CD4-positive, alpha-beta T cell treated with Interferon gamma for 1 hour (primary cell): ENCODE measurements around the gene DTWD1.
"Not testable (repeated sequence)": the region's sequence is repeated elsewhere in the genome, so short reads cannot be mapped to it uniquely, and the experiment has no call there.

Source experiments
- DNase-seq: peaks from one replicate; pipeline ENCODE4 v3.0.0-alpha.2; 2020

Gene DTWD1

DNA sequence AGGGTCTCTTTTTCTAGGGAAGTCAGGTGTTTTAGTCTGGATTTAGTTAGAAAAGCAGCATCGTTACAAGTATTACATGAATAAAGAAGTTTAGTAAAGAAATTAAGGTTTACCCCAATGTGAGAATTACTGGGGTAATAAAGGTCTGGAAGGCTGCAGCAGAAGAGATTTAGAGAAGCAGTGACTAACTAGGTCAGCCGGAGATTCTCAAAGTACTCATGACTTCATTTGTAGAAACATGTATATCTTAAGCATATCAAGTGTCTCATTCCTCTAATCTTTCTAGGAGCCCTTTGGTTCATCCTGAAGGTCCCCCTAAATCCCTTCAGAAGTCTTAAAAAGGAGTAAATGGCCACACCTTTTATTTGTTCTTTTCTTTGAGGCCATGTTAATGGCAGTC lies 26.0 kb downstream of the DTWD1 start:
- DNase-seq = no peak

DNA sequence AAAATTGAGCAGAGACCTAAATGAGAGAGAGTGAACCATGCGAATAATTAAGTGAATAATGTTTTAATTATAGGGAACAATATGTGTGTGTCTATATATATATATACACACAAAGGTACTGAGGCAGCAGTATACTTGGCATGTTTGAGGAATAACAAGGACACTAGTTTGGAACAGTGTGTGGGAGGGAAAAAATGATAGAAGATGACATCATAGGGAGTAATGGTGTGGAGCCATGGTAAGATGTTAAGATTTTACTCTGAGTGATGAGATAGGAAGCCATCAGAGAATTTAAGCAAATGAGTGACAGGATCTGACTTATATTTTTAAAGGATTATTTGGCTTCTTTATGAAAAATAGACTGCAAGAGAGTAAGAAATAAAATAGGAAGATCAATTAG lies 29.1 kb downstream of the DTWD1 start:
- no peak for DNase-seq

DNA sequence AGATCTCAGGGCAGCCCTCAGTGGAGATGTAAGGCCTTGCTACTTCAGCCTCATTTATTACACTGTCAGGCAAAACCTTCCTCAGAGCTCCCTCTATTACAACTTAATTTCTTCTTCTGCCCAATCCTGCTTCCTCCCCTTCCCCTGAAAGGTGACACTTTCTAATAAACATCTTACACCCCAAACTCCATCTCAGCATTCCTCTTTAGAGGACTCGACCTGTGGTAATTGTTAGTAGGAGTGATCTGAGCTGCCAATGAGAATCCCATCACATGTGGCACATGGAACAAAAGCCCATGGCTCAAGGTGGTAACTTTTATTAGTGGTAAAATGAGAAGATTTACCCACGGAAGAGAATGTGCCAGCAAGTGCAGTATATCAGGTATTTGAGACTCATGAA lies 29.8 kb downstream of the DTWD1 start:
- DNase-seq = no peak

DNA sequence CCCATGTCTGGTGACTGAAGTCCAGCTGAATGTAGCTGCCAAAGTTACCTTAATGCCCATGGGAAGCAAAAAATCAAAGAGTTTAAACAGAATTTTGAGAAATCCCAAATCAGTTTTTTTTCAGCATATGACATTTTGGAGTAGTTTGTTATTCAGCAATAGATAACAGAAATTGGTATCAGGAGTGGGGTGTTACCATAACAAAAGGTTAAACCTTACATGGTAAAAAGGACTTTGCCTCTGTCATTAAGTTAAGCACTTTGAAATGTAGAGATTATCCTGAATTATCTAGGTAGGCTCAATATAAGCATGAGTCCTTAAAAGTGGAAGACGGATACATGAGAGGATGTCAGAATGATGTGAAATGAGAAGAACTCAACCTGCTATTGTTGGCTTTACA lies 32.1 kb downstream of the DTWD1 start:
- no peak for DNase-seq

DNA sequence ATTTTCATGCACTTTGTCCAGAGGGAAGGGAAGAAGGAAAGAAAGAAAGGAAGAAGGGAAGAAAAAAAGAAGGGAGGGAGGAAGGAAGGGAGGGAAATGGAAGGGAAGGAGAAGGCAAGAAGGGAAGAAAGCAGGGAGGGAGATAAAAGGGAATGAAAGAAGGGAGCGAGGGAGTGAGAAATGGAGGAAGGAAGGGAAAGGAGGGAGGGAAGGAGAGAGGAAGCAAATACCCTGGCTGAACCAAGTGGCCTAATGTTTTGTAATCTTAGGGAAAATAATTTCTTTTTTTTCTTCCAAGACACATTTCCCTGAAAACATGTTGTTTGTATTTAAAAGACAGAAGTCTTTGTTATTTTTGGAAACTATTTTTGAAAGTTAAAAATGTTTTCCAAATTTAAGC lies 35.9 kb downstream of the DTWD1 start:
- no peak for DNase-seq

DNA sequence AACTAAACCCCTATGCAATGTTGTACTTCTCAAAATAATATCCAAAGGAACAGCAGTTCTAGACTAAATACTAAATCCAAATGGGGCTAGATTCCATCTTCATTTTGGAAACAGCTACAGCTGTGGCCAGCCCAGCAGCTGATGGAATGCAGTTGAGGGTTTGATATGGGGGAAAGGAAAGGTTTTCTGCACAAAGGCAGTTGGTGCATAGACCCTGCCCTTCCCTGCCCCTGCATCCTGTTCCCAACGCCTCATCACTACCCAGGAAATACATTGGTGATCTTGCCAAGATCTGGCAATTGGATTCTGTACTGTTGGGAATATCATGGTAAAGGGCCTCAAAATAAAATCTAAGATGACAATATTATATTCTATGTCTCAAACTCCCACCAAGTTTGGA lies 43.9 kb downstream of the DTWD1 start:
- no peak for DNase-seq

DNA sequence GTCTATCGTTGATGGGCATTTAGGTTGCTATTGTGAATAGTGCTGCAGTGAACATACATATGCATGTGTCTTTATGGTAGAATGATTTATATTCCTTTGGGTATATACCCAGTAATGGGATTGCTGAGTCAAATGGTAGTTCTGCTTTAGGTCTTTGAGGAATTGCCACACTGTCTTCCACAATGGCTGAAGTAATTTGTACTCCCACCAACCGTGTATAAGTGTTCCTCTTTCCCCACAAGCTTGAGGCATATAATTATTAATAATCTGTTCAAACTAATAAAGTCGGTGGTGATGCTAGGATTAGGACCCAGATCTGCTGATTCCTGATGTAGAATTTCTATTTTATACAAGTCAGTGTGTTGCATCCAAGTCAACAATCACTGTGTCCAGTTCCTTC lies 45.6 kb downstream of the DTWD1 start:
- DNase-seq = not testable (repeated sequence)

DNA sequence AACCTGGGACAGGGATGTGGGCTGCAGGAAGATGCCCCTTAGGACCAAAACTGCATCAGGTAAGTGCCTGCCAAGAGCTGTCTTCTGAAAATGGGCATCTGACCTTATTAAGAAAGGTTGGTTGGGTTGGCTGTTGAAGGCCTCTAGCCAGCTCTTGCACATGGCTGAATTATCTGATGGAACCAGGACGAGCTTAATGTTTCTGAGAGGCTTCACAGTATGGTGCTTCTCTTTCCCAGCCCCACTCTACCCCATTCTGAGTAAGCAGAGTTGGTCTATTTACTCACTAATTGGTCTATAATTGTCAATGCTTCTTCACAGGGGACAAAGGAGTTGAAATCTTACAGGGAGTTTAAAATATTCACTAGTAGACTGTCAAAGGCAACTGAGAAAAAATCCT lies 48.4 kb downstream of the DTWD1 start:
- DNase-seq = no peak

DNA sequence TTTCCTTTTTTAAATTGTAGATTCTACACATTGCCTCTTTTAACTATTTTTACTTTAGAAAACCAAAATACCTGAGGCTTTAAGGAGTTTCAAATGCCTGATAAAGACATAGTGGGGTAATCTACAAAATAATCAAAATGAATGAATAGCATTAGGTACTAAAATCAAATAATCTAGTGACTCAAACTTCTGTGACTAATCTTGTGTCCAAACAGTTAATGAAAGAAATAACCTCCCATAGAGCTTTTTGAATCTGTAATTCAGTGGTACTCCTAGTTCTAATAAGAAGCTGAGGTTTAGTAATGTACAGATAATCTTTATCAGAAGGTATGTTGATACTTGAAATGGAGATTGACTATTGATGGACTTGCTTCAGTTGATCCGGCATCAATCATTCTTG lies 53.0 kb downstream of the DTWD1 start:
- DNase-seq = no peak

DNA sequence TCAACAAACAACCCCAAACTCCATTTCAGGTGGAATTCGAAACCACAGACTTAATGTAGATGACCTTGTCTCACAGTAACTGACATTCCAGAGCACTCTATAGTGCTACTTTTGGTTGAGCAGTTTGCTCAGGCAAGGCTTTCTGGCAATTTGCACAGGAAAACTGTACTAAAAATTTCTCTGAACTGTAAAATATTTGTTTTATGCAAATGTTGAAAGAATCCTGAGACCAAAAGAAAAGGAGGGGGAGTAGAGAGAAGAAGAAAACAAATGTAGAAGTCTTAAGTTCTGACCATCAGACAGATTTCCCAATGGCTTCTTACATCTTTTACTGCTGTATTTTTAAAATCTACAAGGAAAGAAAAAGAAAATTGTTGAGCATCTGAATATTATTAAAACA lies 53.5 kb downstream of the DTWD1 start:
- no peak for DNase-seq

DNA sequence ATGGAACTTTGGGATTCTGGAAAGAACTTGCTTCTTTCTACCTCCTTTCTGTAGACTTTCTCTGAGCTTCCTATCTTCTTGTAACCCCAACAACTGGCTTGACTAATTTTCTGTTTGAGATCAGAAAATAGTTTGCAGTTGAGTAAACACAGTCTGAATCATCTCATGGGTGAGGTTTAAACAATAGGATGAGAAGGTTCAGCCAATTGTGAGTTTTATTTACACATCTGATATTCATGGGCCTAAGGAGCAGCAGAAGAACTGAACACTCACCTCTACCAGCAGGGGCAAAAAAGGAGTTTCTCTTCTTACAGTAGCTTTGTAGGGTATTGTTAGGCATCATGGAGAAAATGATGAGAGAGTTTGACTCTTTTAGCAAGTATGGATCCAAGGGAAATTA lies 54.2 kb downstream of the DTWD1 start:
- DNase-seq = no peak

DNA sequence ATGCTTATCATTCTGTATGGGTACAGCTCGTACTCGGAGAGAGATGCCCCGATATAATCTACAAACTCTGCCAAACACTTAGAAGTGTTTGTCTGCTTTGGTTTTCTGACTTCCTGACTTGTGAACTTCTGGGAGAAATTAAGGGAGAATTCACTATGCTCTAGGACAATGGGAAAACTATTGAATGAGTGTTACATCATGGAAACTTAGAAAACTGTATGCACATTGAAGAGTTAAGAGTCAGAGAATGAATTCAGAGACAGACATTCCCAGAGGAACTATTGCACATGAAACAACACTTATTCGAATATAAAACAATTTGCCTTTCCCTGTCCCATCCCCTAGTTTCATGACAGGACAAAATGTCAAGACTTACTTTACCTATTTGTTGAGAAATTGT lies 57.8 kb downstream of the DTWD1 start:
- no peak for DNase-seq

DNA sequence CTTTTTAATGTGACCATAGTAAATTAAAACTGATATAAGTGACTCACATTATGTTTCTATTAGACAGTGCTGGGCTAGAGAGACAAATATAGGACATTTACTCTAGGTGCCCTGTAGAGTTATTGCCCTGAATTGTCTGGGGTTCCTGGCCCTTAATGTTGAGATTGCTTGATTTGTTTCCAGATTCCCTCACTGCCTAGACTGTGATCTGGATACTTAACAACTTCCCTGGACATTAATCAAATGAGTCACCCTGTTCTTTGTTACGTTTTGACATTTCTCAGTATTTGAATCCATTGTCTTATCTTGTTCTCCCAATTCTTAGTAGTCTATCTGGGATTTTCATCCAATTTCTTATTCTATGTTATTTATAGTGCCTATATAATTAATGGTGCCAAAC lies 65.8 kb downstream of the DTWD1 start:
- no peak for DNase-seq

DNA sequence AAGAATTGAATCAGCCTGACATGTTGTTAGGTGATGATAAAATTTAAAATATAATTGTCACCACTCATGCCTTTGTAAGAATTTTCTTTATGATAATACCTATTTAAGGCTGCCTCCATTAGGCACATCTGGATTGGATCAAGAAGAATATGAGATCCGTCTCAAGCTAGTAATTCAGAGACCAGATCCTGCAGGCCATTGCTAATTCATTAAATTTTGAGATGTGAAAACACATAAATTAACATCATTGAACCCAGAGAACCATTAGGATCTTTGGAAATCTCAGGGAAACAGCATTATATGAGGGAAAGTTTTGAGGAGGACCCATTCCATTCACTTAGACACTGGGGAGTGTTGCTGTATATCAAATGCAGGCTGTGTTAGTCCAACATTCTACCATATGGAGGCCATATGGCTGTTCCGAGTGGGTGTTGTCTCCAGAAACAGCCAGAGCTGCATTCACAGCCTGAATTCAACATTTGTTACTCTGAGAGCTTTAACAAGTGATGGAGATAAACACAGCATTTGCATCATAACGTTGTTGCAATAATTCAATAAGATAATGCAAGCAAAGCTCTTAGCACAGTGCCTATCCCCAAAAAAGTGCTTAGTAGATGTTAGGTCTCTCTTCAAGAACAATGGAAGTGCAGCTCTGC lies 67.4 kb downstream of the DTWD1 start:
- no peak for DNase-seq

DNA sequence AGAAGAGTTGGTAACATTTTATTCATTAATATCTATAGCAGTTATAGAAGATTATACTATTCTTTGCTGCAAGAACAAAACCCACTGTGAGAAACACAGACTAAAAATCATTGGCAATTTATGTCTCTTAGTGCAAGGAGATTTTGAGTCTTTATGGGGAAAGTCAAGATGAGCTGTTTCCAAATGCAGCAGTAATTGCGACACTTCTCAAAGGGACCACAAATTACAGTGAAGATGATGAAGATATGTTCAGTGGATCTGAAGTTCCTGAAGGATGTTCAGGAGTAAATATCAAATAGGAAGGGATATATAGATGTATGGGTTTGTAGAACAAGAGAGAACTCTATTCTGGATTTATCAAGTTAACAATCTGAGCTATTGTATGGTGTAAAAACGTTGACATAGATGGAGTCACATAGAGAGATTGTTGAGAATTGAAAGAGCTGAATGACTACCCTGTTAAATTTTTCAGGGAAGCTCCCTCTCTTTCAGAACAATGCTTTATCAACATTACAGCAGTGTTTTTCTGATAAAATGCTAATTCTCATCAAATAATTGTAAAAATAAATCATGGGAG lies 71.8 kb downstream of the DTWD1 start:
- DNase-seq = no peak

DNA sequence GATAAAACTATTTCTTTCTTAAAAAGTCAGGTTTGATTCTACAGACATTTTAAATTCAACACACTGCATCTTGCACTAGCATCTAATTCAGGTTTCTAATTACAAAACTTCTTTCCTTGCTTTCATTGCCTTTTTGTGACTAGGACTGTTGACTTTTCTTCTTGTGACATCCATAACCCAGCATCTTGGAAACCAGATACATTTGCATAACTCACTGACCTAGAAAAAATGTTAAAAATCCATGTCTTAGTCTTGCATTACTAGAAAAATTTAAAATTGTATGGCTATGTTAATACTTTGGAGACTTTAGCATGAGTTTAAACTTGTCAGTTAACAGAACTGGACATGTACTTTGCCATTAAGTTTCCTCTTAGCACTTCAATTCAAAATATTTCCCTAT lies 72.7 kb downstream of the DTWD1 start:
- no peak for DNase-seq

DNA sequence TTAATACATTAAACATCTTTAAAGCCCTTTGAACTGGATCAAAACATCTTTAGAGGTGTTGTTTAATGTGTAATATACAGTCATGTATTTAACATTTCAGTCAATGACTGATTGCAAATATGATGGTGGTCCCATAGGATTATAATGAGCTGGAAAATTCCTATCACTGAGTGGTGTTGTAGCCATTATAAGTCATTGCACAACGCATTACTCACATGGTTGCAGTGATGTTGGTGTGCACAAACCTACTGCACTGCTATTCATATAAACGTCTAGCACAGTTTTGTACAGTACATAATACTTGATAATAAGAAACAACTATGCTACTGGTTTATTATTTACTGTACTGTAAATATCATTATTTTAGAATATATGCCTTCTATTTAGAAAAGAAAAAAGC lies 75.6 kb downstream of the DTWD1 start:
- DNase-seq = no peak

DNA sequence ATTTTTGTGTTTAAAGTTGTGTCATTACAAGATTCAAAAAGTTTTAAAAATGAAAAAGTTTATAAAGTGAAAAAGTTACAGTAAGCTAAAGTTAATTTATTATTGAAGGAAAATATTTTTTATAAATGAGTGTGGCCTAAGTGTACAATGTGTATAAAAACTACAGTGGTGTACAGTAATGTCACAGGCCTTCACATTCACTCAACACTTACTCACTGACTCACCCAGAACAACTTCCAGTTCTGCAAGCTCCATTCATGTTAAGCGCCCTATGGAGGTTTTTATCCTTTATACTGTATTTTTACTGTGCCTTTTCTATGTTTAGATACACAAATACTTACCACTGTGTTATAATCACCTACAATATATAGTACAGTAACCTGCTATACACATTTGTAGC lies 76.3 kb downstream of the DTWD1 start:
- DNase-seq = no peak

DNA sequence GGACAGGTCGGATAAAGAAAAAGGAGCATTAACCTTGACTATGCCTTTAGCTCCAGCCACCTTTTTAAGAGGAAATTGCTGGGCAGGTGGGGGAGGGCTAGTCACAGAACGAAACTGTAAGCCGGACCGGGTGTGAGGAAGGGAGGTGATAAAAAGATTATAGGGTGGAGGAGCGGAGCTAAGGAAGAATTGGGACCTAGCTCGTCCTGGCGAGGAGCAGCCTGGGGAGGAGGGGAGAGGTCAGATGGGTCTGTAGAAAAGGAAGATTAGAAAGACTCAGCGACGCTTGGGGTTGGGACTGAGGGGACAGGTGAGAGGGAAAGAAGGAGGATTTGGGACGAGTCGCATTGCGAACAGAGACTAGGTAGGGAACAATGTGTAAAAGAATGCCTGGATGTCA lies 82.1 kb downstream of the DTWD1 start:
- not testable (repeated sequence) for DNase-seq
